ENCODE results near the gene SNURF. TPM values are rescaled to one million over a fixed set of nuclear protein-coding genes. Genes with fewer than 3 reads are reported as not detected.
A peak's percentile ranks its signal among the peaks of the same experiment; 100 is the strongest.
"Not testable (repeated sequence)": the region's sequence is repeated elsewhere in the genome, so short reads cannot be mapped to it uniquely, and the experiment has no call there.

Gene SNURF
- total RNA-seq, 1 donor from 2014 or later, result 12.3 TPM

- Mint-ChIP-seq H3K27me3 (ENCODE audit: unreplicated experiment) (no peaks in the 10 kb centered on the region), H3K9me3 (ENCODE audit: unreplicated experiment) (no peaks in the 10 kb centered on the region), H3K4me1 (ENCODE audit: unreplicated experiment) (no peaks in the 10 kb centered on the region), H3K4me3 (ENCODE audit: unreplicated experiment) (no peak overlapping the region), H3K27ac (ENCODE audit: unreplicated experiment) (no peak overlapping the region), H3K36me3 (ENCODE audit: low read depth, unreplicated experiment) (peaks cover 30% of the 10 kb centered on the region)
- TF ChIP-seq CTCF (IDR thresholded peaks at IDR 0.05; ENCODE audit: unreplicated experiment), result no peak
- no peak for DNase-seq (ENCODE audit: low spot score)
These were observed 16.3 kb downstream of the SNURF start for GRCh38 chr15:24971052-24971451.

GRCh38 chr15:24971772-24972171, 17.0 kb downstream of the SNURF start:
- DNase-seq (ENCODE audit: low spot score), result no peak
- TF ChIP-seq CTCF (IDR thresholded peaks at IDR 0.05; ENCODE audit: unreplicated experiment), result no peak
- Mint-ChIP-seq H3K4me3 (ENCODE audit: unreplicated experiment) (no peak overlapping the region), H3K27me3 (ENCODE audit: unreplicated experiment) (peaks cover 3% of the 10 kb centered on the region), H3K36me3 (ENCODE audit: low read depth, unreplicated experiment) (peaks cover 36% of the 10 kb centered on the region), H3K4me1 (ENCODE audit: unreplicated experiment) (no peaks in the 10 kb centered on the region), H3K27ac (ENCODE audit: unreplicated experiment) (no peak overlapping the region), H3K9me3 (ENCODE audit: unreplicated experiment) (no peaks in the 10 kb centered on the region)

GRCh38 chr15:24972707-24973106, 17.9 kb downstream of the SNURF start:
- H3K9me3 Mint-ChIP-seq (ENCODE audit: unreplicated experiment); H3K4me3 Mint-ChIP-seq (ENCODE audit: unreplicated experiment); DNase-seq (ENCODE audit: low spot score); H3K27ac Mint-ChIP-seq (ENCODE audit: unreplicated experiment); H3K4me1 Mint-ChIP-seq (ENCODE audit: unreplicated experiment); H3K27me3 Mint-ChIP-seq (ENCODE audit: unreplicated experiment): not testable (repeated sequence)
- H3K36me3 Mint-ChIP-seq (ENCODE audit: low read depth, unreplicated experiment), result peaks cover 35% of the 10 kb centered on the region

- H3K4me3 Mint-ChIP-seq (ENCODE audit: unreplicated experiment), result no peak overlapping the region
- H3K36me3 Mint-ChIP-seq (ENCODE audit: low read depth, unreplicated experiment), result peaks cover 50% of the 10 kb centered on the region
- no peak overlapping the region for H3K27ac Mint-ChIP-seq (ENCODE audit: unreplicated experiment)
- TF ChIP-seq CTCF (IDR thresholded peaks at IDR 0.05; ENCODE audit: unreplicated experiment), result peak; percentile 40
- no peaks in the 10 kb centered on the region for H3K9me3 Mint-ChIP-seq (ENCODE audit: unreplicated experiment)
- no peaks in the 10 kb centered on the region for H3K4me1 Mint-ChIP-seq (ENCODE audit: unreplicated experiment)
- no peak for DNase-seq (ENCODE audit: low spot score)
- H3K27me3 Mint-ChIP-seq (ENCODE audit: unreplicated experiment), result peaks cover 3% of the 10 kb centered on the region
These were observed 22.1 kb downstream of the SNURF start for GRCh38 chr15:24976932-24977331.

- Mint-ChIP-seq H3K36me3 (ENCODE audit: low read depth, unreplicated experiment) (peaks cover 50% of the 10 kb centered on the region), H3K4me1 (ENCODE audit: unreplicated experiment) (no peaks in the 10 kb centered on the region), H3K9me3 (ENCODE audit: unreplicated experiment) (no peaks in the 10 kb centered on the region), H3K27me3 (ENCODE audit: unreplicated experiment) (peaks cover 3% of the 10 kb centered on the region), H3K27ac (ENCODE audit: unreplicated experiment) (no peak overlapping the region), H3K4me3 (ENCODE audit: unreplicated experiment) (no peak overlapping the region)
- DNase-seq (ENCODE audit: low spot score), result no peak
- no peak for TF ChIP-seq CTCF (IDR thresholded peaks at IDR 0.05; ENCODE audit: unreplicated experiment)
These were observed 22.9 kb downstream of the SNURF start for GRCh38 chr15:24977686-24978085.

- DNase-seq (ENCODE audit: low spot score), result no peak
- Mint-ChIP-seq H3K27ac (ENCODE audit: unreplicated experiment) (no peak overlapping the region), H3K4me1 (ENCODE audit: unreplicated experiment) (no peaks in the 10 kb centered on the region), H3K27me3 (ENCODE audit: unreplicated experiment) (no peaks in the 10 kb centered on the region), H3K4me3 (ENCODE audit: unreplicated experiment) (no peak overlapping the region), H3K36me3 (ENCODE audit: low read depth, unreplicated experiment) (peaks cover 13% of the 10 kb centered on the region), H3K9me3 (ENCODE audit: unreplicated experiment) (no peaks in the 10 kb centered on the region)
- TF ChIP-seq CTCF (IDR thresholded peaks at IDR 0.05; ENCODE audit: unreplicated experiment), result no peak
These were observed 30.4 kb downstream of the SNURF start for GRCh38 chr15:24985224-24985623.
